RWPE2 (cell line): ENCODE measurements around the gene CTTNBP2.

Experiments
- ATAC-seq: fragments of 200-7000 bp; cut with Tn5 transposase; 3 replicates; pipeline ENCODE4 v1.9.1; 2021; ENCODE audit warnings: low read depth
- DNase-seq: peaks from one replicate; pipeline ENCODE4 v3.0.0-alpha.2; 2020; ENCODE audit warnings: low spot score
- H3K27ac ChIP-seq: fragments of 450-650 bp; 2 replicates; pipeline ENCODE4 v1.5.1; 2017; ENCODE audit warnings: mild to moderate bottlenecking; ENCODE audit not compliant: poor library complexity, severe bottlenecking
- H3K27me3 ChIP-seq: fragments of 250-450 bp; sonication (Bioruptor Pico); 2 replicates; pipeline ENCODE4 v1.5.1; 2021; ENCODE audit warnings: mild to moderate bottlenecking, moderate library complexity; ENCODE audit not compliant: insufficient read depth, poor library complexity, severe bottlenecking
- H3K36me3 ChIP-seq: fragments of 250-450 bp; sonication (Bioruptor Pico); 2 replicates; pipeline ENCODE4 v1.5.1; 2020; ENCODE audit warnings: low read depth, mild to moderate bottlenecking, moderate library complexity
- H3K4me1 ChIP-seq: fragments of 250-450 bp; sonication (Bioruptor Pico); 2 replicates; pipeline ENCODE4 v1.5.1; 2021; ENCODE audit warnings: mild to moderate bottlenecking, moderate library complexity; ENCODE audit not compliant: insufficient read depth, poor library complexity, severe bottlenecking
- H3K4me3 ChIP-seq: fragments of 250-450 bp; sonication (Bioruptor Pico); 2 replicates; pipeline ENCODE4 v1.5.1; 2021; ENCODE audit warnings: mild to moderate bottlenecking, moderate library complexity; ENCODE audit not compliant: severe bottlenecking
- H3K9me3 ChIP-seq: fragments of 250-450 bp; sonication (Bioruptor Pico); 2 replicates; pipeline ENCODE4 v1.5.1; 2021; ENCODE audit warnings: mild to moderate bottlenecking, moderate library complexity; ENCODE audit not compliant: severe bottlenecking
- TF ChIP-seq, protein P1 (sequence below): fragments of 450-650 bp; IDR thresholded peaks from one replicate; pipeline ENCODE4 v1.5.1; 2017; ENCODE audit warnings: mild to moderate bottlenecking, moderate library complexity; ENCODE audit not compliant: poor library complexity, severe bottlenecking

Gene CTTNBP2

DNA sequence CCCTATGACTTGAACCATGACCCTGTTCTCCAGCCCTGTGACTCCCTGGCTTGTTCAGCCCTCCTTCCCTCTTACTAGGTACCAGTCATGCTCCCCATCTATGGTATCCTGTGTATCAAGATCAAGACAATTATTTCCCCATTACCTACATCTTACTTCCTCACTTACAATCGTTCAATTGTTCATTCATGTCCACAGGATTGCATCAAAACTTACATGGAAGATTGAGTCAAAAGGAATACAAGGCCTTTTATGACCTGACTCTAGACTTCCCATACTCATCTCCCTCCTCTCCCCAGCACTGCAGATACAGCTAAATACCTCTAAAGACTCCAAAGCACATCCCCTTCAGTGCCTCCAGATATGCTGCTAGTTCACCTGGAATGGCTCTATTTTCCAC lies 109.2 kb downstream of the CTTNBP2 start:
- no peaks in the 10 kb centered on the region for H3K27me3 ChIP-seq
- H3K9me3 ChIP-seq = no peaks in the 10 kb centered on the region
- H3K27ac ChIP-seq = no peak overlapping the region
- no peaks in the 10 kb centered on the region for H3K4me1 ChIP-seq
- TF ChIP-seq, protein P1, sequence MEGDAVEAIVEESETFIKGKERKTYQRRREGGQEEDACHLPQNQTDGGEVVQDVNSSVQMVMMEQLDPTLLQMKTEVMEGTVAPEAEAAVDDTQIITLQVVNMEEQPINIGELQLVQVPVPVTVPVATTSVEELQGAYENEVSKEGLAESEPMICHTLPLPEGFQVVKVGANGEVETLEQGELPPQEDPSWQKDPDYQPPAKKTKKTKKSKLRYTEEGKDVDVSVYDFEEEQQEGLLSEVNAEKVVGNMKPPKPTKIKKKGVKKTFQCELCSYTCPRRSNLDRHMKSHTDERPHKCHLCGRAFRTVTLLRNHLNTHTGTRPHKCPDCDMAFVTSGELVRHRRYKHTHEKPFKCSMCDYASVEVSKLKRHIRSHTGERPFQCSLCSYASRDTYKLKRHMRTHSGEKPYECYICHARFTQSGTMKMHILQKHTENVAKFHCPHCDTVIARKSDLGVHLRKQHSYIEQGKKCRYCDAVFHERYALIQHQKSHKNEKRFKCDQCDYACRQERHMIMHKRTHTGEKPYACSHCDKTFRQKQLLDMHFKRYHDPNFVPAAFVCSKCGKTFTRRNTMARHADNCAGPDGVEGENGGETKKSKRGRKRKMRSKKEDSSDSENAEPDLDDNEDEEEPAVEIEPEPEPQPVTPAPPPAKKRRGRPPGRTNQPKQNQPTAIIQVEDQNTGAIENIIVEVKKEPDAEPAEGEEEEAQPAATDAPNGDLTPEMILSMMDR = no peak
- H3K36me3 ChIP-seq = no peaks in the 10 kb centered on the region
- ATAC-seq (no peak), DNase-seq (no peak)
- no peak overlapping the region for H3K4me3 ChIP-seq

GRCh38 chr7:117762055-117762454 lies 111.2 kb downstream of the CTTNBP2 start:
- TF ChIP-seq, protein P1 = no peak

DNA sequence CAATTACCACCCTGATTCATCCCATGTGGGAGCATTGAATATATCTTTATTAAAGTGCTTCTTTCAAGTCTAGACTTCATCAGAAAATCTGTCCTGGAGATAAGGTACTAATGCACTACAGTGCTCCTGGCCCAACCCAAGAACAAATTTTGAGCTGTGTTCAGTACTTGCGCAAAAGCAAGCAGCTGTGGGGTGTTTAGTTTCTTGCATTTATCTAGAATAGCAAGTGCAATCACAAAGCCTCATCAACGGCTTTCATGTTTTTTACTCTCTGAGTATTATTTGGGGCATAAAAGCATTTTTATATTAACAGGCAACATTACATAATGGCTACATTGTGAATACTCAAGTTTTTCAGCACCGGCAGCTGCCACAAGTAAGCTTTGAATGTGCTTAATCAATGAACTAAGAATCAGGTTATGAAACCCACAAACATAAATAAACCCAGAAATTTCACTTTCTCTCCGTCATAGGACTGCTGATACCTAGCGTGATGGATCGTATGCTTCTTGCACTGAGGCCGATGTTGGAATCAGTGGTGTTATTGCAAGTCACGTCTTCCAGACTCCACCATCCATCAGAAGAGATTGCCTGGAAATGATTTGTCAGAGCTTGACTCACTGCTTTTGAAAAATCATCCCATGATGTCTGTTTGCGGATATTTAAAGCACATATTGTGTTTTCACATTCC lies 113.1 kb downstream of the CTTNBP2 start:
- DNase-seq = no peak
- TF ChIP-seq, protein P1 = no peak
- H3K27ac ChIP-seq = no peak overlapping the region

More at GRCh38 chr7:117762055-117762454, 111.2 kb downstream of the CTTNBP2 start:
- H3K9me3 ChIP-seq = no peaks in the 10 kb centered on the region
- H3K4me3 ChIP-seq = no peak overlapping the region
- ATAC-seq = no peak
- no peaks in the 10 kb centered on the region for H3K27me3 ChIP-seq
- no peak overlapping the region for H3K27ac ChIP-seq
- no peaks in the 10 kb centered on the region for H3K4me1 ChIP-seq
- no peak for DNase-seq
- H3K36me3 ChIP-seq = no peaks in the 10 kb centered on the region

DNA sequence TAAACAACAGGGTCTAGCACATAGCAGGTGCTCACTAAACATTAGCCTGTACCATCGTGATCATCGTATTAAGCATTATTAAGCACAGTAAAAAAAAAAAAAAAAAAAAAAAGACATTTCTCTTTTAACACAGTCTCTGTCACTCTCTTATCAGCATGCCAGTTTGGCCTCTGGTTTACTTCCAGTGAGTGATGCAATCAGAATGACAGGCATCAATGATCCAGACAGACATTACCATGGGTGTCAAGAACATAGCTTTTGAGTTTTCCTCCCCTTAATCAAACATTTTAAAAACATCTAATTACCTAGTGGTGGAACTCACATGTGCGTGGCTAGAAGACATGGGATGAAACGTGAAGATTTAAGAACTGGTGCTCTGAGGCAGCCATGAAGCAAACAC lies 115.8 kb downstream of the CTTNBP2 start:
- ATAC-seq (no peak), DNase-seq (no peak)
- Histone ChIP-seq H3K9me3 (no peaks in the 10 kb centered on the region), H3K4me3 (no peak overlapping the region), H3K4me1 (no peaks in the 10 kb centered on the region), H3K36me3 (no peaks in the 10 kb centered on the region), H3K27ac (no peak overlapping the region), H3K27me3 (no peaks in the 10 kb centered on the region)
- TF ChIP-seq, protein P1 = no peak

More for the DNA sequence above, 113.1 kb downstream of the CTTNBP2 start:
- H3K36me3 ChIP-seq = no peaks in the 10 kb centered on the region
- no peaks in the 10 kb centered on the region for H3K9me3 ChIP-seq
- no peak for ATAC-seq
- no peaks in the 10 kb centered on the region for H3K27me3 ChIP-seq
- no peaks in the 10 kb centered on the region for H3K4me1 ChIP-seq
- no peak overlapping the region for H3K4me3 ChIP-seq

DNA sequence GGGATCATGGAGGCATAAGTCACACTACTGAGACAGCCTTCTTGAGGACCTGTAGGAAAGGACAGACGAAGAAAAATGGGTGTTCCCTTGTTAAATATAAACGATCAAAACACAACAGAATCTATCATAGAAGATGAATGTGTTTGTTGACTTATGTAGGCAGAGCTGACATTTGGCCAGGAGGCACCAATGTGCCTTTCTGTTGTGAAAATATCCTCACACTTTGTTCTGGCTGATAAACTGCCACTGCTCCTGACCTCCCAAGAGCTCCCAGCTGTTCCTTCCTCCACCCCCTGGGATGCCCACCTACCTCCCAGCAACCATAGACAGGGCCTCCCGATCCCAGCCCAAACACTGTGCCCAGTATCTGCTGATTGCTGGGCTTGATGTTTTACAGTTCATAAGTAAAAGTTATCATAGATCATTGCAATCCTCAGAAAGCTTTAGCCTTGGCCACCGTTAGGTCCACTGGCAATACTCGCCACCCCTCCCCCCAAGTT lies 116.6 kb downstream of the CTTNBP2 start:
- no peak overlapping the region for H3K4me3 ChIP-seq
- no peaks in the 10 kb centered on the region for H3K9me3 ChIP-seq
- no peaks in the 10 kb centered on the region for H3K4me1 ChIP-seq
- no peak for DNase-seq
- TF ChIP-seq, protein P1 = no peak
- ATAC-seq = no peak
- H3K27me3 ChIP-seq = no peaks in the 10 kb centered on the region
- H3K36me3 ChIP-seq = no peaks in the 10 kb centered on the region
- no peak overlapping the region for H3K27ac ChIP-seq
